Measurements from ENCODE around the gene ZFHX3. TPM values are rescaled to one million over a fixed set of nuclear protein-coding genes. Genes with fewer than 3 reads are reported as not detected.
A peak's percentile ranks its signal among the peaks of the same experiment; 100 is the strongest.

The ZFHX3 gene
- polyA plus RNA-seq, 1 donor from 2014 or later: 26.4 TPM

GRCh38 chr16:72797621-72798020, 250.3 kb downstream of the ZFHX3 start:
- H3K27ac ChIP-seq (ENCODE audit: low read length): no peak overlapping the region
- no peak overlapping the region for H3K4me2 ChIP-seq (ENCODE audit: low read length)
- no peaks in the 10 kb centered on the region for H4K20me1 ChIP-seq (ENCODE audit: insufficient read depth)
- H3K9ac ChIP-seq (ENCODE audit: low read length): no peak overlapping the region
- no peaks in the 10 kb centered on the region for H3K9me3 ChIP-seq (ENCODE audit: low read length)
- no peaks in the 10 kb centered on the region for H3K27me3 ChIP-seq (ENCODE audit: insufficient read depth, low read depth, low read length)
- H3K4me3 ChIP-seq (ENCODE audit: low read length): no peak overlapping the region
- TF ChIP-seq EP300 (conservative IDR thresholded peaks at IDR 0.05; ENCODE audit: poor library complexity, severe bottlenecking) (no peak), EZH2 (IDR thresholded peaks at IDR 0.05; ENCODE audit: borderline replicate concordance, insufficient read depth, low read length, poor library complexity, severe bottlenecking) (no peak), RAD21 (conservative IDR thresholded peaks at IDR 0.05) (no peak), SMC3 (conservative IDR thresholded peaks at IDR 0.05; ENCODE audit: poor library complexity) (no peak), CTCF (IDR thresholded peaks at IDR 0.05; ENCODE audit: poor library complexity, severe bottlenecking) (no peak), POLR2AphosphoS5 (IDR thresholded peaks at IDR 0.05) (no peak), TAF1 (IDR thresholded peaks at IDR 0.05; ENCODE audit: low read depth) (no peak), REST (IDR thresholded peaks at IDR 0.05; ENCODE audit: borderline replicate concordance) (no peak), MXI1 (conservative IDR thresholded peaks at IDR 0.05; ENCODE audit: poor library complexity, severe bottlenecking) (no peak)
- H2AFZ ChIP-seq (ENCODE audit: low read depth, low read length): no peak overlapping the region
- H3K9me2 ChIP-seq (ENCODE audit: insufficient read depth, low read length): no peaks in the 10 kb centered on the region
- H3K79me2 ChIP-seq (replicated peaks; ENCODE audit: insufficient read depth, low read length): peaks cover 62% of the 10 kb centered on the region
- H3F3A ChIP-seq (ENCODE audit: insufficient read depth, low read length, poor library complexity, severe bottlenecking): peaks cover 4% of the 10 kb centered on the region
- peaks cover 32% of the 10 kb centered on the region for H3K36me3 ChIP-seq (ENCODE audit: insufficient read depth, low read length)

GRCh38 chr16:72796222-72796621, 251.7 kb downstream of the ZFHX3 start:
- peaks cover 46% of the 10 kb centered on the region for H3K36me3 ChIP-seq (ENCODE audit: insufficient read depth, low read length)
- H3F3A ChIP-seq (ENCODE audit: insufficient read depth, low read length, poor library complexity, severe bottlenecking): peaks cover 4% of the 10 kb centered on the region
- no peaks in the 10 kb centered on the region for H4K20me1 ChIP-seq (ENCODE audit: insufficient read depth)
- no peak overlapping the region for H2AFZ ChIP-seq (ENCODE audit: low read depth, low read length)
- H3K27me3 ChIP-seq (ENCODE audit: insufficient read depth, low read depth, low read length): no peaks in the 10 kb centered on the region
- H3K9ac ChIP-seq (ENCODE audit: low read length): no peak overlapping the region
- H3K4me3 ChIP-seq (ENCODE audit: low read length): no peak overlapping the region
- no peak overlapping the region for H3K27ac ChIP-seq (ENCODE audit: low read length)
- H3K9me2 ChIP-seq (ENCODE audit: insufficient read depth, low read length): no peaks in the 10 kb centered on the region
- TF ChIP-seq TAF1 (IDR thresholded peaks at IDR 0.05; ENCODE audit: low read depth) (no peak), EZH2 (IDR thresholded peaks at IDR 0.05; ENCODE audit: borderline replicate concordance, insufficient read depth, low read length, poor library complexity, severe bottlenecking) (no peak), MXI1 (conservative IDR thresholded peaks at IDR 0.05; ENCODE audit: poor library complexity, severe bottlenecking) (no peak), CTCF (IDR thresholded peaks at IDR 0.05; ENCODE audit: poor library complexity, severe bottlenecking) (no peak), SMC3 (conservative IDR thresholded peaks at IDR 0.05; ENCODE audit: poor library complexity) (no peak), POLR2AphosphoS5 (IDR thresholded peaks at IDR 0.05) (peak; percentile 35)
- H3K79me2 ChIP-seq (replicated peaks; ENCODE audit: insufficient read depth, low read length): peaks cover 62% of the 10 kb centered on the region
- no peak overlapping the region for H3K4me2 ChIP-seq (ENCODE audit: low read length)
- no peaks in the 10 kb centered on the region for H3K9me3 ChIP-seq (ENCODE audit: low read length)

Data from neural cell (in vitro differentiated cells).